ENCODE measurements around the gene CACTIN. TPM values are rescaled to one million over a fixed set of nuclear protein-coding genes. Genes with fewer than 3 reads are reported as not detected.

The CACTIN gene
- total RNA-seq, 4 donors from 2014 or later: 21.1 to 46.5 (median 33.6) TPM

GRCh38 chr19:3595521-3596061 is 31.0 kb downstream of the CACTIN start:
- TF ChIP-seq, protein P1, sequence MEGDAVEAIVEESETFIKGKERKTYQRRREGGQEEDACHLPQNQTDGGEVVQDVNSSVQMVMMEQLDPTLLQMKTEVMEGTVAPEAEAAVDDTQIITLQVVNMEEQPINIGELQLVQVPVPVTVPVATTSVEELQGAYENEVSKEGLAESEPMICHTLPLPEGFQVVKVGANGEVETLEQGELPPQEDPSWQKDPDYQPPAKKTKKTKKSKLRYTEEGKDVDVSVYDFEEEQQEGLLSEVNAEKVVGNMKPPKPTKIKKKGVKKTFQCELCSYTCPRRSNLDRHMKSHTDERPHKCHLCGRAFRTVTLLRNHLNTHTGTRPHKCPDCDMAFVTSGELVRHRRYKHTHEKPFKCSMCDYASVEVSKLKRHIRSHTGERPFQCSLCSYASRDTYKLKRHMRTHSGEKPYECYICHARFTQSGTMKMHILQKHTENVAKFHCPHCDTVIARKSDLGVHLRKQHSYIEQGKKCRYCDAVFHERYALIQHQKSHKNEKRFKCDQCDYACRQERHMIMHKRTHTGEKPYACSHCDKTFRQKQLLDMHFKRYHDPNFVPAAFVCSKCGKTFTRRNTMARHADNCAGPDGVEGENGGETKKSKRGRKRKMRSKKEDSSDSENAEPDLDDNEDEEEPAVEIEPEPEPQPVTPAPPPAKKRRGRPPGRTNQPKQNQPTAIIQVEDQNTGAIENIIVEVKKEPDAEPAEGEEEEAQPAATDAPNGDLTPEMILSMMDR (IDR thresholded peaks at IDR 0.05): no peak
- TF ChIP-seq POLR2A (IDR thresholded peaks at IDR 0.05): no peak
- DNase-seq (ENCODE audit: low spot score in 2 of 2): no peak
- no peak overlapping the region for H3K4me3 ChIP-seq (ENCODE audit: low read depth, poor library complexity, severe bottlenecking)
- WGBS, 2 donors: 79 to 84% methylated on average over 34 of the region's 34 CpGs
- intact Hi-C loops (cut with DNase I; ENCODE audit: low total_unique reads): no loop called here

DNA sequence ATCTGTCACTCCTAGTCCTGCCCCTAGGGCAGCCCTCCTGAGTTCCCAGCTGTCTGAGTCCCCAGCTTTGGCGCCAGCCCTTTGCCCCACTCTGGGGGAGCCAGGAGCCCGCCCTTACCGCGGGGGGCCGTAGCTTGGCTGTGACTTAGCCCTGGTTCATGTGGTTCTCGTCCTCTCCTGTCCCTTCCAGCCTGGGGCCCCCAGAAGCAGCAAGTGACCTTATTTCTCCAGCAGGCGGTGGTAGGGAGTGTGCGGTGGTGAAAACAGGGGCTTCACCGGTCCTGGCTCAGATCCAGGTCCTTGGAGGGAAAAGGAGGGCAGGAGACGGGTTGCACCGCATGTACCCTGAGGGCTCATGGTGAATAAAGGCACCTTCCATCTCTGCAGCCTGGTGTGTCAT is 33.4 kb downstream of the CACTIN start:
- TF ChIP-seq POLR2A (IDR thresholded peaks at IDR 0.05): no peak
- TF ChIP-seq, protein P1 (IDR thresholded peaks at IDR 0.05): no peak
- no peak for DNase-seq (ENCODE audit: low spot score in 2 of 2)
- WGBS, 2 donors: 22 to 40% methylated on average over 10 to 11 of the region's 11 CpGs
- intact Hi-C loops (cut with DNase I; ENCODE audit: low total_unique reads): no loop called here
- no peak overlapping the region for H3K4me3 ChIP-seq (ENCODE audit: low read depth, poor library complexity, severe bottlenecking)

DNA sequence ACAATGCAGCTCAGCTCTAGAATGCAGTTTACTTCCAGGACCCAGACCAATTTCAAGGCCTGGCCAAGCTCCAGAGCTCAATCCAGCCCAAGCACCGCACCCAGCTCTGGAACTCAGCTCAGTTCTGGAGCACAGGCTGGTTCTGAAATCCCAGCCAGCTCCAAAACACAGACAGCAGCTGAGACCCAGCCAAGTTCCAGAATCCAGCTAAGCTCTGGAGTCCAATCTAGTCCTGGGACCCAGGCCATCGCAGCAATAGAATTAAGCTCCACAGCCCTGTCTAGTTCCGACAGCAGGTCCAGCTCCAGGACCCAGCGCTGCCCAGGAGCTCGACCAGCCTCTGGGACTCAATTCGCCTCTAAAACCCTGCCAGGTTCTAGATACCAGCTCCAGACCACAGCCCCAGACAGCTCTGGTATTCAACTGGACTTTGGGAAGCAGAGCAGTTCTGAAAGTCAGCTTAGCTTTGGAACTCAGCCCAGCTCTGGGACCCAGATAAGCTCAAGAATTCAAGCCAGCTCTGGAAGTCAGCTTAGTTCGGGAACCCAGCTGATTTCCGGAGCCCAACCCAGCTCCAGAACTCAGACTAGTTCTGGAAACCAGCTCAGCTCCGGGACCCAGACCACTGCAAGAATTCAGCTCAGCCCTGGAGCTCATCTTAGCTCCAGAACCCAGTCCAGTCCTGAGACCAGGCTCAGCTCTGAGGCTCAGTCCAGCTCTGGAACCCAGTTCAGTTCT is 34.5 kb downstream of the CACTIN start:
- 60 to 70% methylated on average over 9 of the region's 9 CpGs for WGBS, 2 donors
- intact Hi-C loops (cut with DNase I; ENCODE audit: low total_unique reads): no loop called here
- DNase-seq (ENCODE audit: low spot score in 2 of 2): no peak
- TF ChIP-seq POLR2A (IDR thresholded peaks at IDR 0.05): no peak
- TF ChIP-seq, protein P1 (IDR thresholded peaks at IDR 0.05): no peak
- no peak overlapping the region for H3K4me3 ChIP-seq (ENCODE audit: low read depth, poor library complexity, severe bottlenecking)

GRCh38 chr19:3590991-3591659 is 35.5 kb downstream of the CACTIN start:
- no peak for TF ChIP-seq POLR2A (IDR thresholded peaks at IDR 0.05)
- TF ChIP-seq, protein P1 (IDR thresholded peaks at IDR 0.05): no peak
- 93 to 94% methylated on average over 8 of the region's 8 CpGs for WGBS, 2 donors
- intact Hi-C loops (cut with DNase I; ENCODE audit: low total_unique reads): no loop called here

GRCh38 chr19:3589949-3590348 is 36.6 kb downstream of the CACTIN start:
- WGBS, 2 donors: 95 to 96% methylated on average over 22 of the region's 22 CpGs

More at GRCh38 chr19:3590991-3591659, 35.5 kb downstream of the CACTIN start:
- no peak for DNase-seq (ENCODE audit: low spot score in 2 of 2)
- no peak overlapping the region for H3K4me3 ChIP-seq (ENCODE audit: low read depth, poor library complexity, severe bottlenecking)

More at GRCh38 chr19:3589949-3590348, 36.6 kb downstream of the CACTIN start:
- intact Hi-C loops (cut with DNase I; ENCODE audit: low total_unique reads): no loop called here
- H3K4me3 ChIP-seq (ENCODE audit: low read depth, poor library complexity, severe bottlenecking): no peak overlapping the region
- no peak for TF ChIP-seq POLR2A (IDR thresholded peaks at IDR 0.05)
- TF ChIP-seq, protein P1 (IDR thresholded peaks at IDR 0.05): no peak
- DNase-seq (ENCODE audit: low spot score in 2 of 2): no peak

Data from lower leg skin (tissue), 4 donors.